Amniotic epithelial cell (primary cell): ENCODE measurements around the gene RRP15.

Experiments
- DNase-seq: peaks from one replicate; pipeline ENCODE4 v3.0.0-alpha.2; 2010; ENCODE audit warnings: low read depth

RRP15 gene

GRCh38 chr1:218284917-218285635 is at the start of gene RRP15:
Gene RRP15, plus strand, starts transcription at chr1:218285293. Its CDS starts 24 bp downstream, at chr1:218285317.
- DNase-seq, result peak; percentile 89

- DNase-seq, result peak; percentile 3
These were observed 42.9 kb upstream of the RRP15 start for GRCh38 chr1:218242171-218242570.

- no peak for DNase-seq
These were observed 37.8 kb upstream of the RRP15 start for GRCh38 chr1:218247339-218247738.

GRCh38 chr1:218249338-218250140 is 35.6 kb upstream of the RRP15 start:
- DNase-seq, result no peak

- DNase-seq, result peak; percentile 8
These were observed 34.6 kb upstream of the RRP15 start for GRCh38 chr1:218250492-218250891.

GRCh38 chr1:218254296-218254946 is 30.7 kb upstream of the RRP15 start:
- no peak for DNase-seq

- DNase-seq, result no peak
These were observed 30.0 kb upstream of the RRP15 start for GRCh38 chr1:218255090-218255489.

GRCh38 chr1:218257371-218257770 is 27.7 kb upstream of the RRP15 start:
- no peak for DNase-seq

GRCh38 chr1:218257971-218258370 is 27.1 kb upstream of the RRP15 start:
- no peak for DNase-seq

GRCh38 chr1:218259339-218259738 is 25.8 kb upstream of the RRP15 start:
- DNase-seq, result no peak

GRCh38 chr1:218259800-218260199 is 25.3 kb upstream of the RRP15 start:
- DNase-seq, result peak; percentile 27

- DNase-seq, result peak; percentile 9
These were observed 22.8 kb upstream of the RRP15 start for GRCh38 chr1:218262259-218262658.

GRCh38 chr1:218266356-218266755 is 18.7 kb upstream of the RRP15 start:
- peak; percentile 11 for DNase-seq

GRCh38 chr1:218272366-218272765 is 12.7 kb upstream of the RRP15 start:
- no peak for DNase-seq

GRCh38 chr1:218273762-218274479 is 11.2 kb upstream of the RRP15 start:
- no peak for DNase-seq

- DNase-seq, result no peak
These were observed 10.6 kb upstream of the RRP15 start for GRCh38 chr1:218274511-218274910.

GRCh38 chr1:218275823-218276222 is 9.3 kb upstream of the RRP15 start:
- DNase-seq, result no peak

GRCh38 chr1:218281285-218281684 is 3.8 kb upstream of the RRP15 start:
- no peak for DNase-seq

- no peak for DNase-seq
These were observed 646 bp upstream of the RRP15 start for GRCh38 chr1:218284377-218284916.

GRCh38 chr1:218292515-218292914 is 7.4 kb downstream of the RRP15 start:
- DNase-seq, result no peak

- peak; percentile 7 for DNase-seq
These were observed 9.5 kb downstream of the RRP15 start for GRCh38 chr1:218294546-218294945.

- DNase-seq, result no peak
These were observed 11.1 kb downstream of the RRP15 start for GRCh38 chr1:218296162-218296561.
